HFFc6 (cell line): ENCODE data around the gene CHAF1A. TPM values are rescaled to one million over a fixed set of nuclear protein-coding genes. Genes with fewer than 3 reads are reported as not detected.
A peak's percentile ranks its signal among the peaks of the same experiment; 100 is the strongest.

ENCODE experiments used
- DNase-seq: peaks from one replicate; pipeline ENCODE4 v3.0.0-alpha.2; 2018
- H3K27ac Mint-ChIP-seq: 2 replicates; pipeline ENCODE4 v1.8.0; 2020; ENCODE audit warnings: mild to moderate bottlenecking, mixed read lengths
- H3K27me3 Mint-ChIP-seq: 2 replicates; pipeline ENCODE4 v1.8.0; 2021; ENCODE audit warnings: mild to moderate bottlenecking, moderate library complexity, mixed read lengths; ENCODE audit not compliant: insufficient read depth
- H3K36me3 Mint-ChIP-seq: 2 replicates; pipeline ENCODE4 v1.8.0; 2021; ENCODE audit warnings: low read depth, mixed read lengths
- H3K4me1 Mint-ChIP-seq: 2 replicates; pipeline ENCODE4 v1.8.0; 2020; ENCODE audit warnings: low read depth, mixed read lengths
- H3K4me3 Mint-ChIP-seq: 2 replicates; pipeline ENCODE4 v1.8.0; 2020; ENCODE audit warnings: mild to moderate bottlenecking, moderate library complexity, mixed read lengths
- H3K9me3 Mint-ChIP-seq: 2 replicates; pipeline ENCODE4 v1.8.0; 2020; ENCODE audit warnings: mild to moderate bottlenecking, mixed read lengths
- total RNA-seq, 6 experiments: library from RNA; stranded (reverse); fragmentation: NEBNext Ultra II Directional; extraction: Animal tissue kit (Norgen Biotek cat#: 25700); gene quantifications; 2 replicates in 1 of 6; 3 replicates in 5 of 6; pipeline ENCODE4 v1.2.3, GENCODE V29; 2021
- TF ChIP-seq, protein P1 (sequence below): fragments of 200-600 bp; sonication (generic); IDR thresholded peaks from 2 replicates; pipeline ENCODE4 v1.5.0; 2021; ENCODE audit warnings: antibody characterized with exemption, mild to moderate bottlenecking

The CHAF1A gene
- total RNA-seq, 6 experiments from 2014 or later = 18.3 to 26.3 (median 24.4) TPM

DNA sequence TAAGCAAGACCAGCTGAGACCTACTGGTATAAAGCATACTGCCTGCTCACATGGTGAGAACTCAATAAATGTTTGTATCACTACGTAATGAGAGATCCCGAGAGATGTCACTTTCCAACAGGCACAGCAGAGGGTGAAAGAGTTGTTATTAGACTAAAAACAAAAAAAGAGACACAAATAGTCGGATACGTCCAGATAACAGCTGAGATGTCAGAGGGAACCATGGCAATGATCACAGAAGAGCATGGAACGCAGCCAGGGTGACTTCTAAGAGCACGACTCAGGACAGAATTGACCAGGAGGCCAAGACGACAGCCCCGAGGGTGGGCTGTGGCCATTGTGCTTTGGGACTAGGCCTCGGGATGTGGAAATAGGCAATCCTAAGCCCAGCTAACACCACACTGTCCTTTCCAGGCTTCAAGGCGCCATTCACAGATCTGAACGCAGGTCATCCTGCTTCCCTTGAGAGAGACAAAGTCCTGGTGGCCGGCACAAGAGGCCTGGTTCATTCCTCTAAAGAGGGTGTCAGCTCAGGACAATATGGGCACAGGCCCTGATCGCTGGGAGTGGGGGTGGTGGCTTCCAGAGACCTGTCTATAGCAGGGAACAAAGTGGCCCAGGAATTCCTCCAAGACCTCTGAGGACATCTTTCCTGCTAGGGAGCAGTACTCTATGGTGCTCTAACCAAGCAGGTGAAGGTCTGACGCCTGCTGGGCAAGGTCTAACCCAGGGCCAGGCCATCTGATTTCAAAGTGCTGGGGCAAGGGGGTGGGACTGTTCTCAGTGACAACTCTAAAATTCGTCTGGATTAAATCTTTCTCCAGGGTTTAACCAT, 5.3 kb upstream of the CHAF1A start:
- Mint-ChIP-seq H3K36me3 (peaks cover 7% of the 10 kb centered on the region), H3K4me3 (peak overlapping the region; percentile 54; the same call in 1 of the 2 replicates)
- peak; percentile 22 for DNase-seq

DNA sequence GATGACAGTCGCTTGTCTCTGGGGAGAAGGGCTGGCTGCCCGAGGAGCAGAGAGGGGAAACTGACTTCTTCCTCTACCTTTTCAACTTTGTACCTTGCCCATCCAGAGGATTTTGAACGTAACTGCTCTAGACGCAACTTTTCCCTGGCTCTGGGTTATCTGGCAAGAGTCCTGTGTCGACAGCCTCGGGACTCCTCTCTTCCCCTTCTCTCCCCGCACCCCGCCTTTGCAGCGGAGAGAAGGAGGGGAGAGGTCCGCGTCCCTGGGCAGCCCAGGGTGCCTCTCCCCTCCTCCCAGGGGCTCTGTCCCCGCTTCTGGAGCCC, 2.7 kb upstream of the CHAF1A start:
- TF ChIP-seq, protein P1, sequence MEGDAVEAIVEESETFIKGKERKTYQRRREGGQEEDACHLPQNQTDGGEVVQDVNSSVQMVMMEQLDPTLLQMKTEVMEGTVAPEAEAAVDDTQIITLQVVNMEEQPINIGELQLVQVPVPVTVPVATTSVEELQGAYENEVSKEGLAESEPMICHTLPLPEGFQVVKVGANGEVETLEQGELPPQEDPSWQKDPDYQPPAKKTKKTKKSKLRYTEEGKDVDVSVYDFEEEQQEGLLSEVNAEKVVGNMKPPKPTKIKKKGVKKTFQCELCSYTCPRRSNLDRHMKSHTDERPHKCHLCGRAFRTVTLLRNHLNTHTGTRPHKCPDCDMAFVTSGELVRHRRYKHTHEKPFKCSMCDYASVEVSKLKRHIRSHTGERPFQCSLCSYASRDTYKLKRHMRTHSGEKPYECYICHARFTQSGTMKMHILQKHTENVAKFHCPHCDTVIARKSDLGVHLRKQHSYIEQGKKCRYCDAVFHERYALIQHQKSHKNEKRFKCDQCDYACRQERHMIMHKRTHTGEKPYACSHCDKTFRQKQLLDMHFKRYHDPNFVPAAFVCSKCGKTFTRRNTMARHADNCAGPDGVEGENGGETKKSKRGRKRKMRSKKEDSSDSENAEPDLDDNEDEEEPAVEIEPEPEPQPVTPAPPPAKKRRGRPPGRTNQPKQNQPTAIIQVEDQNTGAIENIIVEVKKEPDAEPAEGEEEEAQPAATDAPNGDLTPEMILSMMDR = no peak
- peak overlapping the region; percentile 98 for H3K4me3 Mint-ChIP-seq
- H3K27ac Mint-ChIP-seq = peak overlapping the region; percentile 94
- DNase-seq = no peak
- peaks cover 1% of the 10 kb centered on the region; the same call in 1 of the 2 replicates for H3K27me3 Mint-ChIP-seq
- peaks cover 7% of the 10 kb centered on the region for H3K36me3 Mint-ChIP-seq
- no peaks in the 10 kb centered on the region for H3K9me3 Mint-ChIP-seq
- peaks cover 55% of the 10 kb centered on the region for H3K4me1 Mint-ChIP-seq

More for the DNA sequence above, 5.3 kb upstream of the CHAF1A start:
- no peaks in the 10 kb centered on the region; the same call in 1 of the 2 replicates for H3K27me3 Mint-ChIP-seq
- peak overlapping the region; percentile 57 for H3K27ac Mint-ChIP-seq
- H3K9me3 Mint-ChIP-seq = no peaks in the 10 kb centered on the region
- TF ChIP-seq, protein P1 = no peak
- peaks cover 57% of the 10 kb centered on the region for H3K4me1 Mint-ChIP-seq

DNA sequence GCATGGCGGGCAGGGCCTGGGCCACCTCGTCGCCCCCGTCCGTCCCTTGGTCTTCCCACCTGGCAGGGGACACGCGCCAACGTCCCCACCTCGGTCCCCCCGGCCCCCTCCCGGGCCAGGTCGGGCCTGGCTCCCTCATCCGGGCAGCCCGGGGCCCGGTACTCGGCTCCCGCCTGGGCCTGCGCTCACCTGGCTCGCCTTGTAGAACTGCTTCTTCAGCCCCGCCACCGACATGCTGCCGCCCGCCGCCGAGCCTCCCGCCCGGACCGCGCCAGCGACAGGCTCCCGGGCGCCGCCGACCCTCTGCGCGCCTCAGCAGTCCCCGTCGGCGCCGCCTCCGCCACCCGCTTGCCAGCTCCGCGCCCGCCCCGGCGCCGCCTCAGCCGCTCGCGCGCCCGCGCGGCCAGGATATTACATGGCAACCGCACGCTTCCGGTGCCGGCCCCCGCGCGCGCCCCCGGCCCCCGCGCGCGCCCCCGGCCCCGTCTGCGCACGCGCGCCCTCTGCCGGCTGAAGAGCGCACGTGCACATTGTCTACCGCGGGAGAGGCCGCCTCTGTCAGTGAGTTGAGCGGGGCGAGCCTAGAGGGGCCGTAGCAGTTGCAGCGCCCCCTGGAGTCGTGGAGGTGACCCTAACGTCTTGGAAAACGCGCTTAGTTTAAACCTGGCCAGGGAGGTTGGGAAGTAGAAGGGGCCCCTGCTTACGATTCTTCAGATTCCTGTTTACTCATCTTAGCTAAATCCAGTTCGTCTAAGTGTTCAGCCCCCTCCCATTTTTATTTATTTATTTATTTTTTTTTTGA, 2.1 kb upstream of the CHAF1A start, which contains the start of gene SH3GL1:
Gene SH3GL1, minus strand, starts transcription at position 413 of the 802 bp plus-strand sequence. Its CDS starts 179 bp downstream, at position 234.
- TF ChIP-seq, protein P1 = peak; percentile 91
- peaks cover 7% of the 10 kb centered on the region for H3K36me3 Mint-ChIP-seq
- H3K4me3 Mint-ChIP-seq = peak within 1 kb of the TSS; percentile 98
- peaks cover 53% of the 10 kb centered on the region for H3K4me1 Mint-ChIP-seq
- no peaks in the 10 kb centered on the region for H3K9me3 Mint-ChIP-seq
- DNase-seq = peak; percentile 74
- H3K27me3 Mint-ChIP-seq = peaks cover 1% of the 10 kb centered on the region; the same call in 1 of the 2 replicates
- peak within 1 kb of the TSS; percentile 94 for H3K27ac Mint-ChIP-seq

DNA sequence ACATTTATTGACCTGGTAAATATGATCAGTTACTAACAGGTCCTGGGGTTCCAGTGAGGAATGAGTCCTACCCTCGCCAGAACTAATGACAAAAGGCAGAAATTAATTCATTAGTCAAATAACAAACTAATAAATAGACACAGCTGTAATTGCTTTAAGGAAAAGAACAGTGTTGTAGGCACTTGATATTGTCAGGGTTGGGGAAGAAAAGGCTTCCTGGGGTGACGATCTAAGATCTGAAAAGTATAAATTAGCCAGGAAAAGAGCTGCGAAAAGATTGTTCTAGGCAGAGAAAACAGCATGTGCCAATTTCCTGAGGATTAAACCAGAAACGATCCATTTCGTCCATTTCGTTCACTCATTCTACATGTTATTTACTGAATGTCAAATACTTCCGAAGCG, 670 bp upstream of the CHAF1A start:
- TF ChIP-seq, protein P1 = no peak
- peak overlapping the region; percentile 93 for H3K27ac Mint-ChIP-seq
- 0 out of 2 replicates have a peak, but pooled peaks cover 1% of the 10 kb centered on the region for H3K27me3 Mint-ChIP-seq
- peaks cover 49% of the 10 kb centered on the region for H3K4me1 Mint-ChIP-seq
- peak overlapping the region; percentile 89 for H3K4me3 Mint-ChIP-seq
- H3K36me3 Mint-ChIP-seq = peaks cover 4% of the 10 kb centered on the region
- no peak for DNase-seq
- no peaks in the 10 kb centered on the region for H3K9me3 Mint-ChIP-seq

DNA sequence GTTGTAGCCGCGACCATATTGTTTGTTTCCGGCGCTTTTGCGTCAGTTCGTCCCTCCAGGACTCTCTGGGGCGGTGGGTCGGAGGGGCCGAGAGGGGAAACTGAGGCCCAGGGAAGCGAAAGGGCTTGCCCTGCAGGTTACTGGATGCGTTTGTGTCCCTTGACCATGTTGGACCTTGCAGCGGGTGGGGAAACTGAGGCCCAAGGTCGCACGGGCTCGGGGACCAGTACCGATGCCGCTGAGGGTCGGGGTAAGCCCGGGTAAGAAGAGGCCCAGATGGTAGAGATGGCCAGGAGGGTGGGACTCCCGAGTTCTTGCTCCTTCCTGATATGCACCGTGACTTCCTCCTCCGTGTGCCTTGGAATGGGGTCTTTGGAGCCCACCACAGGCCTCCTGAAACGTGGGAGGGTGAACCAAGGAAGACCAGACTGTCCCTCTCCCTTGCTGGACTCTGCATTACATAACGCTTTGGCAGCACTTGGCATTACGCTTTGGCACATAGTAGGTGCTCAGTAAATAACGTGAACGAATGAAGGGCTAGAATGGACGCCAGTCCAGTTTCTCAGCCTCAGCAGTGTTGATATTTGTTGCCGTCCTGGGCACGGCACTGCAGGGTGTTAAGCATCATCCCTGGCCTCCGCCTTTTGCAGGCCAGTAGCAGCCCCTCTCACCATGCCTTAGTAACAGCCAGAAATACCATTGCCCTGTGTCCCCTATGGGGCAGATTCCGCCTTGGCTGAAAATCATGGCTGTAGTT, 743 bp downstream of the CHAF1A start:
- Mint-ChIP-seq H3K27me3 (0 out of 2 replicates have a peak, but pooled peaks cover 1% of the 10 kb centered on the region), H3K36me3 (no peaks in the 10 kb centered on the region; the same call in 1 of the 2 replicates), H3K27ac (peak overlapping the region; percentile 89), H3K4me3 (peak overlapping the region; percentile 93), H3K4me1 (peaks cover 39% of the 10 kb centered on the region), H3K9me3 (no peaks in the 10 kb centered on the region)
- TF ChIP-seq, protein P1 = no peak
- no peak for DNase-seq
